ENCODE data around the gene PXDN.

- TF ChIP-seq CEBPB (IDR thresholded peaks at IDR 0.05; ENCODE audit: low read depth, low read length) (no peak), CTCF (conservative IDR thresholded peaks at IDR 0.05; ENCODE audit: low read depth, low read length) (no peak), POLR2A (IDR thresholded peaks at IDR 0.05; ENCODE audit: low read depth, low read length) (no peak), MAFK (IDR thresholded peaks at IDR 0.05; ENCODE audit: low read depth, low read length) (no peak), BHLHE40 (IDR thresholded peaks at IDR 0.05; ENCODE audit: low read depth, low read length) (no peak), MXI1 (IDR thresholded peaks at IDR 0.05; ENCODE audit: borderline replicate concordance, low read depth, low read length) (no peak), ELK1 (IDR thresholded peaks at IDR 0.05; ENCODE audit: borderline replicate concordance, low read depth, low read length) (no peak), RFX5 (IDR thresholded peaks at IDR 0.05; ENCODE audit: low read depth, low read length) (no peak), MAZ (IDR thresholded peaks at IDR 0.05; ENCODE audit: borderline replicate concordance, low read depth, low read length) (no peak), RAD21 (IDR thresholded peaks at IDR 0.05; ENCODE audit: low read length) (no peak), CHD1 (IDR thresholded peaks at IDR 0.05; ENCODE audit: low read depth, low read length) (no peak), NFE2L2 (IDR thresholded peaks at IDR 0.05; ENCODE audit: low read depth, low read length) (no peak), USF2 (IDR thresholded peaks at IDR 0.05; ENCODE audit: low read depth, low read length) (no peak)
Measured at GRCh38 chr2:1674276-1674675, 70.0 kb downstream of the PXDN start.
